B cell (primary cell): ENCODE data around the gene SLC9A9. TPM values are rescaled to one million over a fixed set of nuclear protein-coding genes. Genes with fewer than 3 reads are reported as not detected.

Source experiments
- ATAC-seq: fragments of 200-7000 bp; cut with Tn5 transposase; one replicate; pipeline ENCODE4 v1.10.0; 2021; ENCODE audit warnings: low read depth, mild to moderate bottlenecking, moderate number of reproducible peaks, moderate library complexity
- CTCF ChIA-PET: fragments of 350-600 bp; sonication (Branson Sonifier 250); formaldehyde crosslinking; loops from one replicate; lab custom pipeline; 2021; ENCODE audit warnings: antibody characterized with exemption, inconsistent platforms; lab: Charles Lee
- POLR2A ChIA-PET: fragments of 350-600 bp; sonication (Branson Sonifier 250); formaldehyde crosslinking; loops from one replicate; lab custom pipeline; 2021; ENCODE audit warnings: antibody characterized with exemption; lab: Charles Lee
- DNase-seq: peaks from one replicate; pipeline ENCODE4 v3.0.0; 2013
- H2AFZ ChIP-seq: 2 replicates; pipeline ENCODE4 v1.6.1; 2012; ENCODE audit warnings: mild to moderate bottlenecking, low read depth, low read length; ENCODE audit not compliant: insufficient read depth, poor library complexity, severe bottlenecking
- H3K27ac ChIP-seq, 2 donors: 1 replicate in 1 of 2; 2 replicates in 1 of 2; pipeline ENCODE4 v1.5.1; 2012 to 2013; ENCODE audit warnings: low read length in 2 of 2, mild to moderate bottlenecking in 2 of 2, moderate library complexity in 1 of 2
- H3K27me3 ChIP-seq, 4 experiments: fragments of 200-600 bp in 1 of 4; sonication (generic) in 1 of 4; replicated peaks in 1 of 4; 1 replicate in 2 of 4; 2 replicates in 2 of 4; pipeline versions ENCODE4 v1.6.1 to v1.7.0; 2013 to 2016; ENCODE audit warnings: low read length in 3 of 4, mild to moderate bottlenecking in 2 of 4, mixed read lengths in 1 of 4, moderate library complexity in 1 of 4; ENCODE audit not compliant: insufficient read depth in 4 of 4, control insufficient read depth in 3 of 4; ENCODE audit errors: control extremely low read depth in 1 of 4
- H3K36me3 ChIP-seq, 2 experiments: replicated peaks in 1 of 2; 1 replicate in 1 of 2; 2 replicates in 1 of 2; pipeline versions ENCODE4 v1.6.1 to v1.7.1; 2013; ENCODE audit warnings: low read length in 1 of 2; ENCODE audit not compliant: insufficient read depth in 2 of 2, control insufficient read depth in 1 of 2; ENCODE audit errors: control extremely low read depth in 1 of 2, extremely low read depth in 1 of 2
- H3K4me1 ChIP-seq, 2 donors: fragments of 200-600 bp in 1 of 2; sonication (generic) in 1 of 2; 1 replicate in 1 of 2; 2 replicates in 1 of 2; pipeline versions ENCODE4 v1.5.1 to v1.6.1; 2013 to 2017; ENCODE audit warnings: low read length in 2 of 2; ENCODE audit not compliant: control insufficient read depth in 2 of 2, insufficient read depth in 2 of 2
- H3K4me2 ChIP-seq: replicated peaks from 2 replicates; pipeline ENCODE3; 2012; ENCODE audit warnings: mild to moderate bottlenecking, low read depth, low read length; ENCODE audit not compliant: poor library complexity, severe bottlenecking
- H3K4me3 ChIP-seq, 5 experiments: fragments of 200-600 bp in 1 of 5; sonication (generic) in 1 of 5; 1 replicate in 3 of 5; 2 replicates in 2 of 5; pipeline versions ENCODE4 v1.5.1 to v1.7.0; 2011 to 2016; ENCODE audit warnings: low read length in 4 of 5, mild to moderate bottlenecking in 4 of 5, low read depth in 2 of 5, control low read depth in 1 of 5, moderate library complexity in 1 of 5; ENCODE audit not compliant: insufficient read depth in 1 of 5; ENCODE audit errors: control extremely low read depth in 1 of 5, extremely low read depth in 1 of 5
- H3K79me2 ChIP-seq: fragments of 200-600 bp; sonication (generic); one replicate; pipeline ENCODE4 v1.6.0; 2016; ENCODE audit warnings: low read length; ENCODE audit not compliant: control insufficient read depth, insufficient read depth
- H3K9ac ChIP-seq: fragments of 200-600 bp; sonication (generic); 2 replicates; pipeline ENCODE4 v1.6.1; 2017; ENCODE audit warnings: mild to moderate bottlenecking, low read length, moderate library complexity
- H3K9me3 ChIP-seq, 3 donors: one replicate each; pipeline versions ENCODE4 v1.6.1 to v1.7.1; 2013; ENCODE audit warnings: low read length in 2 of 3; ENCODE audit not compliant: control insufficient read depth in 2 of 3, insufficient read depth in 1 of 3; ENCODE audit errors: control extremely low read depth in 1 of 3
- H4K20me1 ChIP-seq: 2 replicates; pipeline ENCODE4 v1.6.0; 2012; ENCODE audit warnings: mild to moderate bottlenecking, low read length; ENCODE audit not compliant: insufficient read depth, control insufficient read depth, poor library complexity, severe bottlenecking
- H3K27ac Mint-ChIP-seq: one replicate; pipeline ENCODE4 v1.8.0; 2021; ENCODE audit warnings: mixed read lengths
- H3K27me3 Mint-ChIP-seq: one replicate; pipeline ENCODE4 v1.8.0; 2021; ENCODE audit warnings: mixed read lengths
- H3K4me1 Mint-ChIP-seq: one replicate; pipeline ENCODE4 v1.8.0; 2021; ENCODE audit warnings: mixed read lengths
- H3K4me3 Mint-ChIP-seq: one replicate; pipeline ENCODE4 v1.8.0; 2021; ENCODE audit warnings: mixed read lengths
- H3K9me3 Mint-ChIP-seq: one replicate; pipeline ENCODE4 v1.8.0; 2022; ENCODE audit warnings: mixed read lengths; ENCODE audit not compliant: insufficient read depth
- CTCF ChIP-seq: fragments of 200-600 bp; IDR thresholded peaks from one replicate; pipeline ENCODE4 v1.8.0; 2022; ENCODE audit warnings: antibody characterized with exemption, mild to moderate bottlenecking
- EZH2 ChIP-seq: IDR thresholded peaks from 2 replicates; pipeline ENCODE4 v1.6.1; 2012; ENCODE audit warnings: borderline replicate concordance, low read depth, mild to moderate bottlenecking, moderate library complexity, low read length; ENCODE audit not compliant: insufficient read depth, poor library complexity, severe bottlenecking
- WGBS: methylation state at CpG from one replicate; pipeline ENCODE4 v1.1.5; 2013; ENCODE audit warnings: missing lambda C conversion rate; ENCODE audit not compliant: insufficient coverage; 5-methylcytosine and 5-hydroxymethylcytosine counted together
- intact Hi-C: fragments of 100-400 bp; cut with micrococcal nuclease; formaldehyde crosslinking; loops from one replicate; pipeline ENCODE4 v1.10.0; 2022
- polyA plus RNA-seq: library from polyadenylated mRNA; depleted of rRNA; stranded (reverse); fragments of >200 nt; gene quantifications from 2 replicates; pipeline ENCODE4 v1.2.3, GENCODE V29; 2012
- total RNA-seq, 2 donors: library from RNA; stranded (reverse); fragments of 120-200 nt in 1 of 2; gene quantifications; 1 replicate in 1 of 2; 2 replicates in 1 of 2; pipeline versions ENCODE4 v1.2.3 to v1.2.4, GENCODE V29; 2013 to 2022

The SLC9A9 gene
- total and polyA plus RNA-seq, 2 donors (not counting 1 experiment from before 2014, with no cell fraction given), result 7.7 to 17.3 TPM

- Histone ChIP-seq H3K4me1 (peaks cover 26 to 32% of the 10 kb centered on the region in 2 donors), H3K4me2 (peak overlapping the region; percentile 37), H3K9me3 (peaks cover 0 to 1% (median 0%) of the 10 kb centered on the region in 3 donors), H3K9ac (no peak overlapping the region), H3K27me3 (no peaks in the 10 kb centered on the region), H3K36me3 (no peaks in the 10 kb centered on the region), H2AFZ (no peak overlapping the region), H3K27ac (no peak overlapping the region), H4K20me1 (no peaks in the 10 kb centered on the region), H3K4me3 (no peak overlapping the region), H3K79me2 (no peaks in the 10 kb centered on the region)
- intact Hi-C loops, result loop anchor here (5.0 kb wide), 1 partner anchor 217 kb away; no protein-coding TSS in a partner anchor
- Mint-ChIP-seq H3K4me1 (peaks cover 41% of the 10 kb centered on the region), H3K27ac (no peak overlapping the region), H3K4me3 (peak overlapping the region; percentile 13), H3K27me3 (no peaks in the 10 kb centered on the region), H3K9me3 (no peaks in the 10 kb centered on the region)
- no CpG with 5 or more reads among the region's 1 CpG for WGBS
- CTCF ChIA-PET, result no interaction called here
- no peak for ATAC-seq
- POLR2A ChIA-PET, result no interaction called here
- DNase-seq, result no peak
- TF ChIP-seq EZH2, result no peak
- TF ChIP-seq CTCF, result no peak
Observed at GRCh38 chr3:143430568-143430967, 417.7 kb downstream of the SLC9A9 start.

GRCh38 chr3:143429628-143430514 lies 418.4 kb downstream of the SLC9A9 start:
- H3K4me1 Mint-ChIP-seq, result peaks cover 42% of the 10 kb centered on the region
- Histone ChIP-seq H3K27me3 (no peaks in the 10 kb centered on the region), H3K9ac (no peak overlapping the region), H4K20me1 (no peaks in the 10 kb centered on the region), H3K4me1 (peaks cover 26 to 32% of the 10 kb centered on the region in 2 donors), H3K4me2 (peak overlapping the region; percentile 37), H2AFZ (peak overlapping the region; percentile 56), H3K4me3 (no peak overlapping the region), H3K9me3 (peaks cover 0 to 1% (median 0%) of the 10 kb centered on the region in 3 donors), H3K36me3 (no peaks in the 10 kb centered on the region), H3K27ac (peak overlapping the region in 1 of 2 donors; percentile 21), H3K79me2 (no peaks in the 10 kb centered on the region)
- peak overlapping the region; percentile 51 for H3K4me3 Mint-ChIP-seq
- peak; percentile 24 for ATAC-seq
- no peak for TF ChIP-seq CTCF
- no peak for TF ChIP-seq EZH2
- peak; percentile 13 for DNase-seq
- no peaks in the 10 kb centered on the region for H3K9me3 Mint-ChIP-seq
- CTCF ChIA-PET, result interaction anchor here (0.9 kb wide), 1 partner anchor 440 kb away, joined by 3 read pairs; no protein-coding TSS in a partner anchor
- intact Hi-C loops, result loop anchor here (5.0 to 10.0 kb wide), 3 partner anchors 105 to 542 kb away; partner anchors contain the start of gene DIPK2A
- peak overlapping the region; percentile 16 for H3K27ac Mint-ChIP-seq
- POLR2A ChIA-PET, result no interaction called here
- H3K27me3 Mint-ChIP-seq, result no peaks in the 10 kb centered on the region
- WGBS, result 77% methylated on average over 4 of the region's 5 CpGs
